ENCODE results near the gene POLR1F. TPM values are rescaled to one million over a fixed set of nuclear protein-coding genes. Genes with fewer than 3 reads are reported as not detected.

POLR1F gene, protein sequence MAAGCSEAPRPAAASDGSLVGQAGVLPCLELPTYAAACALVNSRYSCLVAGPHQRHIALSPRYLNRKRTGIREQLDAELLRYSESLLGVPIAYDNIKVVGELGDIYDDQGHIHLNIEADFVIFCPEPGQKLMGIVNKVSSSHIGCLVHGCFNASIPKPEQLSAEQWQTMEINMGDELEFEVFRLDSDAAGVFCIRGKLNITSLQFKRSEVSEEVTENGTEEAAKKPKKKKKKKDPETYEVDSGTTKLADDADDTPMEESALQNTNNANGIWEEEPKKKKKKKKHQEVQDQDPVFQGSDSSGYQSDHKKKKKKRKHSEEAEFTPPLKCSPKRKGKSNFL
- 18.1 TPM for total RNA-seq

GRCh38 chr7:19708397-19709248 is at the start of gene POLR1F:
POLR1F (minus strand) TSS chr7:19709037; CDS start chr7:19709016, 21 bp downstream.

Other genes with a start within 250 kb of the POLR1F start
- 9.7 TPM for gene TMEM196, start 64.6 kb upstream of the POLR1F start, total RNA-seq

All from camera-type eye (tissue), 1 donor.